IPS-20b (cell line): ENCODE measurements around the gene SLC16A3.

Experiments
- H3K27ac ChIP-seq: one replicate; pipeline ENCODE4 v1.5.1; 2013; ENCODE audit warnings: low read length
- H3K27me3 ChIP-seq: 2 replicates; pipeline ENCODE4 v1.6.1; 2013; ENCODE audit warnings: mild to moderate bottlenecking, low read length, inconsistent platforms; ENCODE audit not compliant: insufficient read depth
- H3K36me3 ChIP-seq: 2 replicates; pipeline ENCODE4 v1.6.1; 2013; ENCODE audit warnings: low read depth, mild to moderate bottlenecking, inconsistent platforms, low read length, moderate library complexity; ENCODE audit not compliant: insufficient read depth
- H3K4me1 ChIP-seq: 2 replicates; pipeline ENCODE4 v1.6.1; 2013; ENCODE audit warnings: mild to moderate bottlenecking, control low read depth, inconsistent platforms, low read length, moderate library complexity; ENCODE audit not compliant: insufficient read depth
- H3K4me3 ChIP-seq: 2 replicates; pipeline ENCODE4 v1.5.1; 2013; ENCODE audit warnings: mild to moderate bottlenecking, low read length, inconsistent platforms
- H3K9ac ChIP-seq: 2 replicates; pipeline ENCODE4 v1.6.1; 2013; ENCODE audit warnings: low read depth, mild to moderate bottlenecking, inconsistent platforms, low read length, moderate library complexity
- H3K9me3 ChIP-seq: 2 replicates; pipeline ENCODE4 v1.6.1; 2013; ENCODE audit warnings: mild to moderate bottlenecking, low read depth, low read length, inconsistent platforms; ENCODE audit not compliant: insufficient read depth

Gene SLC16A3

GRCh38 chr17:82226809-82227628, 1.8 kb upstream of the SLC16A3 start:
- H3K4me1 ChIP-seq: no peaks in the 10 kb centered on the region
- peaks cover 58% of the 10 kb centered on the region for H3K27me3 ChIP-seq
- H3K36me3 ChIP-seq: no peaks in the 10 kb centered on the region
- no peak overlapping the region for H3K4me3 ChIP-seq
- no peak overlapping the region for H3K27ac ChIP-seq
- H3K9ac ChIP-seq: no peak overlapping the region
- H3K9me3 ChIP-seq: no peaks in the 10 kb centered on the region

- H3K27ac ChIP-seq: no peak overlapping the region
- peaks cover 64% of the 10 kb centered on the region for H3K27me3 ChIP-seq
Observed at GRCh38 chr17:82227629-82228277, 1.1 kb upstream of the SLC16A3 start.

GRCh38 chr17:82228278-82228841, 482 bp upstream of the SLC16A3 start:
- no peak overlapping the region for H3K9ac ChIP-seq
- no peaks in the 10 kb centered on the region for H3K36me3 ChIP-seq
- H3K27me3 ChIP-seq: peaks cover 64% of the 10 kb centered on the region
- no peaks in the 10 kb centered on the region for H3K4me1 ChIP-seq
- no peaks in the 10 kb centered on the region for H3K9me3 ChIP-seq
- no peak overlapping the region for H3K27ac ChIP-seq
- peak overlapping the region; percentile 30; the same call in 1 of the 2 replicates for H3K4me3 ChIP-seq

More at GRCh38 chr17:82227629-82228277, 1.1 kb upstream of the SLC16A3 start:
- Histone ChIP-seq H3K36me3 (no peaks in the 10 kb centered on the region), H3K4me1 (no peaks in the 10 kb centered on the region), H3K9me3 (no peaks in the 10 kb centered on the region), H3K4me3 (peak overlapping the region; percentile 30; the same call in 1 of the 2 replicates), H3K9ac (no peak overlapping the region)

- Histone ChIP-seq H3K27me3 (peaks cover 64% of the 10 kb centered on the region), H3K4me3 (peak overlapping the region; percentile 22; the same call in 1 of the 2 replicates), H3K9me3 (no peaks in the 10 kb centered on the region), H3K4me1 (no peaks in the 10 kb centered on the region), H3K36me3 (no peaks in the 10 kb centered on the region), H3K9ac (no peak overlapping the region), H3K27ac (no peak overlapping the region)
Observed at GRCh38 chr17:82229698-82230608, 1.1 kb downstream of the SLC16A3 start.

GRCh38 chr17:82230609-82231311, 1.9 kb downstream of the SLC16A3 start:
- H3K36me3 ChIP-seq: no peaks in the 10 kb centered on the region
- peak overlapping the region; percentile 59; the same call in 1 of the 2 replicates for H3K4me3 ChIP-seq
- no peak overlapping the region for H3K9ac ChIP-seq
- H3K9me3 ChIP-seq: no peaks in the 10 kb centered on the region
- H3K4me1 ChIP-seq: no peaks in the 10 kb centered on the region
- H3K27me3 ChIP-seq: peaks cover 64% of the 10 kb centered on the region
- no peak overlapping the region for H3K27ac ChIP-seq

GRCh38 chr17:82231312-82231561, 2.4 kb downstream of the SLC16A3 start:
- Histone ChIP-seq H3K9ac (no peak overlapping the region), H3K4me3 (peak overlapping the region; percentile 59), H3K27ac (no peak overlapping the region), H3K9me3 (no peaks in the 10 kb centered on the region), H3K4me1 (0 out of 2 replicates have a peak, but pooled peaks cover 3% of the 10 kb centered on the region), H3K36me3 (no peaks in the 10 kb centered on the region), H3K27me3 (peaks cover 62% of the 10 kb centered on the region)

GRCh38 chr17:82231562-82232321, 2.9 kb downstream of the SLC16A3 start:
- Histone ChIP-seq H3K9me3 (no peaks in the 10 kb centered on the region), H3K27me3 (peaks cover 57% of the 10 kb centered on the region), H3K4me1 (0 out of 2 replicates have a peak, but pooled peaks cover 3% of the 10 kb centered on the region), H3K36me3 (no peaks in the 10 kb centered on the region), H3K9ac (no peak overlapping the region), H3K4me3 (peak overlapping the region; percentile 59), H3K27ac (no peak overlapping the region)

- Histone ChIP-seq H3K9ac (no peak overlapping the region), H3K4me3 (peak overlapping the region; percentile 59; the same call in 1 of the 2 replicates), H3K9me3 (no peaks in the 10 kb centered on the region), H3K27ac (no peak overlapping the region), H3K4me1 (0 out of 2 replicates have a peak, but pooled peaks cover 3% of the 10 kb centered on the region), H3K36me3 (no peaks in the 10 kb centered on the region), H3K27me3 (peaks cover 51% of the 10 kb centered on the region)
Observed at GRCh38 chr17:82232322-82232820, 3.5 kb downstream of the SLC16A3 start.

GRCh38 chr17:82232876-82233785, 4.3 kb downstream of the SLC16A3 start:
- Histone ChIP-seq H3K27ac (no peak overlapping the region), H3K36me3 (no peaks in the 10 kb centered on the region), H3K4me1 (0 out of 2 replicates have a peak, but pooled peaks cover 3% of the 10 kb centered on the region), H3K9ac (no peak overlapping the region), H3K27me3 (peaks cover 43% of the 10 kb centered on the region), H3K9me3 (no peaks in the 10 kb centered on the region), H3K4me3 (no peak overlapping the region)
